ENCODE results near the gene SLC25A29. TPM values are rescaled to one million over a fixed set of nuclear protein-coding genes. Genes with fewer than 3 reads are reported as not detected.

Gene SLC25A29
- total RNA-seq, 1 donor from 2014 or later, result 123 TPM

DNA sequence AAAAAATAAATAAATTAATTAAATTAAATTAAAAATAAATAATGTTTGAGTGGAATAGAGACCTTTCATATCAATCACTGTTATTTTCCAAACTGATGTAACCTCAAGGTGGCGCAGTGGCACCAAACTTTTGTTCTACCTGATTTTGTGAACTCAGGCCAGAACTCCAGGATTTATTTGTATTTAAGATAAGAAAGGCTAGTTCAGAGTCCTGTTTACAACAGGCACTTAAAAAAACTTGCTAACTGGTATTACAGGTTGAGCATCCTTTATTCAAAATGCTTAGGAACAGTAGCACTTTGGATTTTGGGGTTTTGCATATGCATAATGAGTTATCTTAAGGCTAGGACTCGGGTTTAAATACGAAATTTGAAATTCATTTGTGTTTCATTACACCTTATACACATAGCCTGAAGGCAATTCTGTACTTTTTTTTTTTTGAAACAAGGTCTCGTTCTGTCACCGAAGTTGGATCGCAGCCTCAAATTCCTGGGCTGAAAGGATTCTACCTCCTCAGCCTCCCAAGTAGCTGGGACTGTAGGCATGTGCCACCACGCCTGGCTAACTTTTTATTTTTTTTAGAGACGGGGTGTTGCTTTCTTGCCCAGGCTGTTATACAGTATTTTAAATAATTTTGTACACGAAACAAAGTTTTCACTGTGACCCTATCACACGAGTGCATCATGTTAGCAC lies 34.9 kb downstream of the SLC25A29 start:
- no peak for DNase-seq (ENCODE audit: low read depth, low spot score)
- H3K4me3 Mint-ChIP-seq, result no peak overlapping the region
- peak; percentile 59 for TF ChIP-seq CTCF (conservative IDR thresholded peaks at IDR 0.05)
- H3K27me3 Mint-ChIP-seq (ENCODE audit: low read depth), result no peaks in the 10 kb centered on the region
- no peaks in the 10 kb centered on the region for H3K9me3 Mint-ChIP-seq
- peaks cover 3% of the 10 kb centered on the region for H3K36me3 Mint-ChIP-seq (ENCODE audit: low read depth)
- H3K4me1 Mint-ChIP-seq, result peaks cover 16% of the 10 kb centered on the region
- no peak overlapping the region for H3K27ac Mint-ChIP-seq (ENCODE audit: unreplicated experiment)

DNA sequence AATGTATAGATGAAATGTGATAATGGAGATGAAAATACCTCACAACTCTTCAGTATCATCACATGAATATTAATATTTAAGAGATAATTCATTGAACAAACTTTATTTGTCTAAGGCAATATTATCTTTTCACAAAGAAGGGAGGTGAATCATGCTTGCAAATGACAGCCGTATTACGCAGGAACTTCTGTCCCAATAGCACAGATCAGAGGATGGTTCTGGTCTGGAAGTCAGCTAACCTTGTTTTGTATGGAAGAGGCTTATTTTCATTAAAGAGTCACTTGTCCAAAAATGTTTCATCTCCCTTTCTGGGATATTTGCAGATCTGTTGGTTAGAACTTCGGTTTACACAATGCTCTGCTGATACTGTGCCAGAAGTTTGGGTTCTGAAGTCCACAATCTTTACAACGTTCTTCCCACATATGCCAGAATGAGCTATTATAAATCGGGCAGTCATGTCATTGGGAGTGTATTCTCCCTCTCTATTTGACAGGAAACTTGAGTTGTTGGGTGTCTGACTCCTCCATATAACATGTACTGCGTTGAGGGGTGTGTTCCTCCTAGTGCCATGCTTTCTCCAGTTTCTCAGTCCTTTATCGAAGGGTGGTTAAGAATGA lies 37.5 kb downstream of the SLC25A29 start:
- Mint-ChIP-seq H3K36me3 (ENCODE audit: low read depth) (peaks cover 10% of the 10 kb centered on the region), H3K9me3 (no peaks in the 10 kb centered on the region), H3K27me3 (ENCODE audit: low read depth) (no peaks in the 10 kb centered on the region), H3K27ac (ENCODE audit: unreplicated experiment) (no peak overlapping the region), H3K4me3 (no peak overlapping the region), H3K4me1 (peaks cover 16% of the 10 kb centered on the region)
- no peak for DNase-seq (ENCODE audit: low read depth, low spot score)
- no peak for TF ChIP-seq CTCF (conservative IDR thresholded peaks at IDR 0.05)

- Mint-ChIP-seq H3K4me3 (no peak overlapping the region), H3K36me3 (ENCODE audit: low read depth) (peaks cover 13% of the 10 kb centered on the region), H3K27me3 (ENCODE audit: low read depth) (no peaks in the 10 kb centered on the region), H3K4me1 (peaks cover 20% of the 10 kb centered on the region), H3K27ac (ENCODE audit: unreplicated experiment) (no peak overlapping the region), H3K9me3 (no peaks in the 10 kb centered on the region)
- TF ChIP-seq CTCF (conservative IDR thresholded peaks at IDR 0.05), result no peak
- DNase-seq (ENCODE audit: low read depth, low spot score), result no peak
These were observed 38.3 kb downstream of the SLC25A29 start for GRCh38 chr14:100267990-100268389.

- H3K4me3 Mint-ChIP-seq, result no peak overlapping the region
- H3K4me1 Mint-ChIP-seq, result peaks cover 32% of the 10 kb centered on the region
- no peak overlapping the region for H3K27ac Mint-ChIP-seq (ENCODE audit: unreplicated experiment)
- peaks cover 4% of the 10 kb centered on the region for H3K9me3 Mint-ChIP-seq
- DNase-seq (ENCODE audit: low read depth, low spot score), result no peak
- H3K27me3 Mint-ChIP-seq (ENCODE audit: low read depth), result no peaks in the 10 kb centered on the region
- no peak for TF ChIP-seq CTCF (conservative IDR thresholded peaks at IDR 0.05)
- peaks cover 16% of the 10 kb centered on the region for H3K36me3 Mint-ChIP-seq (ENCODE audit: low read depth)
These were observed 43.1 kb downstream of the SLC25A29 start for GRCh38 chr14:100263141-100263540.

GRCh38 chr14:100262545-100262944 lies 43.7 kb downstream of the SLC25A29 start:
- Mint-ChIP-seq H3K27ac (ENCODE audit: unreplicated experiment) (no peak overlapping the region), H3K36me3 (ENCODE audit: low read depth) (peaks cover 16% of the 10 kb centered on the region), H3K9me3 (peaks cover 4% of the 10 kb centered on the region), H3K4me3 (no peak overlapping the region), H3K27me3 (ENCODE audit: low read depth) (no peaks in the 10 kb centered on the region), H3K4me1 (peaks cover 37% of the 10 kb centered on the region)
- DNase-seq (ENCODE audit: low read depth, low spot score), result no peak
- TF ChIP-seq CTCF (conservative IDR thresholded peaks at IDR 0.05), result no peak
